GM19324 (cell line): Measurements from ENCODE around the gene ZNF30.
"Not testable (repeated sequence)": the region's sequence is repeated elsewhere in the genome, so short reads cannot be mapped to it uniquely, and the experiment has no call there.

ENCODE experiments used
- ATAC-seq: cut with Tn5 transposase; IDR thresholded peaks from one replicate; pipeline ENCODE4 v1.9.1; 2021; ENCODE audit warnings: mild to moderate bottlenecking, moderate library complexity; ENCODE audit not compliant: unreplicated experiment, low FRiP score

Gene ZNF30

GRCh38 chr19:34926685-34927375 is at the start of gene ZNF30:
Gene ZNF30, plus strand, starts transcription at chr19:34926903. Its CDS starts 3,045 bp downstream, at chr19:34929948.
- ATAC-seq = peak; percentile 88

GRCh38 chr19:34879563-34879962 is 47.1 kb upstream of the ZNF30 start:
- no peak for ATAC-seq

GRCh38 chr19:34880034-34880433 is 46.7 kb upstream of the ZNF30 start:
- no peak for ATAC-seq

- no peak for ATAC-seq
Measured at GRCh38 chr19:34881982-34882381, 44.7 kb upstream of the ZNF30 start.

GRCh38 chr19:34888091-34888490 is 38.6 kb upstream of the ZNF30 start:
- ATAC-seq = no peak

- ATAC-seq = no peak
Measured at GRCh38 chr19:34900245-34900644, 26.5 kb upstream of the ZNF30 start.

- no peak for ATAC-seq
Measured at GRCh38 chr19:34904664-34905527, 21.8 kb upstream of the ZNF30 start.

GRCh38 chr19:34910770-34911169 is 15.9 kb upstream of the ZNF30 start:
- ATAC-seq = no peak

- ATAC-seq = not testable (repeated sequence)
Measured at GRCh38 chr19:34917144-34917543, 9.6 kb upstream of the ZNF30 start.

GRCh38 chr19:34918190-34918589 is 8.5 kb upstream of the ZNF30 start:
- ATAC-seq = no peak

- not testable (repeated sequence) for ATAC-seq
Measured at GRCh38 chr19:34920090-34920786, 6.5 kb upstream of the ZNF30 start.

GRCh38 chr19:34925278-34925855 is 1.3 kb upstream of the ZNF30 start:
- ATAC-seq = no peak

- ATAC-seq = no peak
Measured at GRCh38 chr19:34926361-34926684, 380 bp upstream of the ZNF30 start.

- no peak for ATAC-seq
Measured at GRCh38 chr19:34932494-34932893, 5.8 kb downstream of the ZNF30 start.

- no peak for ATAC-seq
Measured at GRCh38 chr19:34936184-34936583, 9.5 kb downstream of the ZNF30 start.

- ATAC-seq = no peak
Measured at GRCh38 chr19:34938886-34939285, 12.2 kb downstream of the ZNF30 start.

- ATAC-seq = no peak
Measured at GRCh38 chr19:34943861-34944573, 17.3 kb downstream of the ZNF30 start.

GRCh38 chr19:34953092-34953491 is 26.4 kb downstream of the ZNF30 start:
- ATAC-seq = no peak

GRCh38 chr19:34957830-34958751 is 31.4 kb downstream of the ZNF30 start:
- no peak for ATAC-seq
